Activated B cell treated with CpG ODN at 0.5 μM for 24 hours (primary cell): ENCODE results near the gene UBE2O. TPM values are rescaled to one million over a fixed set of nuclear protein-coding genes. Genes with fewer than 3 reads are reported as not detected.

Experiments used
- ATAC-seq: fragments of 200-7000 bp; cut with Tn5 transposase; one replicate; pipeline ENCODE4 v1.10.0; 2021; ENCODE audit warnings: low read depth, mild to moderate bottlenecking, moderate library complexity
- CTCF ChIA-PET: fragments of 350-600 bp; sonication (Branson Sonifier 250); formaldehyde crosslinking; loops from one replicate; lab custom pipeline; 2021; ENCODE audit warnings: antibody characterized with exemption; lab: Charles Lee
- POLR2A ChIA-PET: fragments of 350-600 bp; sonication (Branson Sonifier 250); formaldehyde crosslinking; loops from one replicate; lab custom pipeline; 2021; ENCODE audit warnings: antibody characterized with exemption; lab: Charles Lee
- DNase-seq: peaks from one replicate; pipeline ENCODE4 v3.0.0; 2022
- H3K27ac Mint-ChIP-seq: one replicate; pipeline ENCODE4 v1.8.0; 2020; ENCODE audit warnings: mixed read lengths
- H3K27me3 Mint-ChIP-seq: one replicate; pipeline ENCODE4 v1.8.0; 2021; ENCODE audit warnings: mixed read lengths
- H3K36me3 Mint-ChIP-seq: one replicate; pipeline ENCODE4 v1.8.0; 2021; ENCODE audit warnings: low read depth, mixed read lengths
- H3K4me1 Mint-ChIP-seq: one replicate; pipeline ENCODE4 v1.8.0; 2021; ENCODE audit warnings: mixed read lengths
- H3K4me3 Mint-ChIP-seq: one replicate; pipeline ENCODE4 v1.8.0; 2020; ENCODE audit warnings: mild to moderate bottlenecking, mixed read lengths
- H3K9me3 Mint-ChIP-seq: one replicate; pipeline ENCODE4 v1.8.0; 2020; ENCODE audit warnings: mixed read lengths
- intact Hi-C: fragments of 100-400 bp; cut with micrococcal nuclease; formaldehyde crosslinking; loops from one replicate; pipeline ENCODE4 v1.15.1; 2024
- total RNA-seq: library from RNA; stranded (reverse); gene quantifications from 2 replicates; pipeline ENCODE4 v1.2.3, GENCODE V29; 2022
- TF ChIP-seq, protein P1 (sequence below): fragments of 200-600 bp; IDR thresholded peaks from one replicate; pipeline ENCODE4 v1.8.0; 2022; ENCODE audit warnings: antibody characterized with exemption, mild to moderate bottlenecking

UBE2O gene
- total RNA-seq, 1 donor from 2014 or later: 39.0 TPM

DNA sequence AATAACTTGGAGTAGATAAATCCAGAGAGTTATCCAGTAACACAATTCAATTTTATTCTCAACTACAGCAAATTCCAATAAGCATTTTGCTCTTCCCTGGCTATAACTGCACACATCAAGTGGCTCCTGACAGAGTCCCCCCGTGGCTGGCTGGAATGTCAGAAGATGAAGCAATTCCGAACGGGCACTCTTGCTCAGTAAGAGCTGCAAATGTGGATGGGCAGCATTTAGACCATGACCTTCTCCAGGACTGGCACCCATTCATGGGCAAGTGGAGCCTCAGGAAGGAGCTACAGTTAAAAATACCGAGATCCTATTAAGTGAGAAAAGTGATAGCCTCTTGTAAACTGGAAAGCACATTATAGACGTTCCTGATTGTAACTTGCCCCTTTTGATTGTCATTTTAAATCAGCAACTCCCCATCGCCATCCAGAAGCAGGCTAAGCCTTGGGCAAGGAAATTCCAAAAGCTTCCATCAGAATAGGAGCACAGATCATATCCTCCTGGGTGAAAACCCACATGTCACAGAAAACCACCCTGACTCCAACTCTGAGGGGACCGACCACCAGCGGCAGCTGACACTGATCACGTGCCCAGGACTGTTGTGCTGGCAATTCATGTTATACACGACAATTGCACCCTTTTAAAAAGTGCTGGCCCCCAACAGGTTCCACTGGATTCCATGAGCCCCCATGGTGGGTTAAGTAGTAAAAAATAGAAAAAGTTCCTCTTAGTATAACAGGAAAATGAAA, 7.1 kb downstream of the UBE2O start:
- peaks cover 88% of the 10 kb centered on the region for H3K4me1 Mint-ChIP-seq
- no peak for ATAC-seq
- H3K27me3 Mint-ChIP-seq: no peaks in the 10 kb centered on the region
- no peak overlapping the region for H3K27ac Mint-ChIP-seq
- TF ChIP-seq, protein P1, sequence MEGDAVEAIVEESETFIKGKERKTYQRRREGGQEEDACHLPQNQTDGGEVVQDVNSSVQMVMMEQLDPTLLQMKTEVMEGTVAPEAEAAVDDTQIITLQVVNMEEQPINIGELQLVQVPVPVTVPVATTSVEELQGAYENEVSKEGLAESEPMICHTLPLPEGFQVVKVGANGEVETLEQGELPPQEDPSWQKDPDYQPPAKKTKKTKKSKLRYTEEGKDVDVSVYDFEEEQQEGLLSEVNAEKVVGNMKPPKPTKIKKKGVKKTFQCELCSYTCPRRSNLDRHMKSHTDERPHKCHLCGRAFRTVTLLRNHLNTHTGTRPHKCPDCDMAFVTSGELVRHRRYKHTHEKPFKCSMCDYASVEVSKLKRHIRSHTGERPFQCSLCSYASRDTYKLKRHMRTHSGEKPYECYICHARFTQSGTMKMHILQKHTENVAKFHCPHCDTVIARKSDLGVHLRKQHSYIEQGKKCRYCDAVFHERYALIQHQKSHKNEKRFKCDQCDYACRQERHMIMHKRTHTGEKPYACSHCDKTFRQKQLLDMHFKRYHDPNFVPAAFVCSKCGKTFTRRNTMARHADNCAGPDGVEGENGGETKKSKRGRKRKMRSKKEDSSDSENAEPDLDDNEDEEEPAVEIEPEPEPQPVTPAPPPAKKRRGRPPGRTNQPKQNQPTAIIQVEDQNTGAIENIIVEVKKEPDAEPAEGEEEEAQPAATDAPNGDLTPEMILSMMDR: no peak
- ChIA-PET POLR2A (interaction anchor here (0.7 kb wide), 1 partner anchor 19 kb away, joined by 3 read pairs; no protein-coding TSS in a partner anchor), CTCF (interaction anchor here (0.7 to 1.6 kb wide), 2 partner anchors 37 to 549 kb away, joined by 3 to 5 read pairs; partner anchors contain the start of gene TRIM65)
- H3K36me3 Mint-ChIP-seq: no peaks in the 10 kb centered on the region
- H3K4me3 Mint-ChIP-seq: no peak overlapping the region
- intact Hi-C loops: no loop called here
- no peak for DNase-seq
- H3K9me3 Mint-ChIP-seq: no peaks in the 10 kb centered on the region

DNA sequence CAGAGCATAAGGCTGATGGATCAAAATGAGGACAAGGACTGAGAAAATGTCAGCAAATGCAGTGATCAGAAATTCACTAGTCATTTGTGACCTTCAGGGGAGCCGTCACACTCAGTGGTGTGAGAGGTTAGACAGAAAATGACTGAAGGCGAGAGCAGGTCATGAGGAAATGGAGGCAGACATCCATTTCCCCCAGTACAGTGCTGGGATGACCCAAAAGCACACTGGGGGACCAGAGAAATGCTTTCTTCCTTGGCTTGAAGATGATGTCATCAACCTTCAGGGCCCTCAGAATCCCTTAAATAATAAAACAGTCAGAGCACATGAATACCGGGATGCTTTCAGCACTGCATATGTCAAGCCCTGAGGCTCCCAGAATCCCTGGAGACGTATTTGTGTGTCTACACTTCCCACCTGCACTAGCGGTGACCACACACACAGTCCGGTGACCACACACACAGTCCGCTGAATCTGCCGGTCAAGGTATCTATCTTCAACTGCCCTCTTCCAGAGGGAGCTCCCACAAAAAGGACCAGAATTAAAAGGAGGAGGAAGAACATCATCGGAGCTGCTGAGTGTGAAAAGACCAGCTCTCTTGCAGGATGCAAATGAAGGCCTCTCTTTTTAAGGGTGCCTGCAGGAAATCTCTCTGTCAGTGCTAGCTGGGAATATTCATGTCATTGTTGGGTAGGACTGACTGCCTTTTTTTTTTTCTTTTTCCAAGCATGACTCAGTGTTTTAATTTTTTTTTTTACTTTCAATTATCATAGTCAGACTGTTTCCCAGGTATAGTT, 8.2 kb downstream of the UBE2O start:
- Mint-ChIP-seq H3K9me3 (no peaks in the 10 kb centered on the region), H3K4me1 (peaks cover 92% of the 10 kb centered on the region), H3K4me3 (peak overlapping the region; percentile 59), H3K27ac (peak overlapping the region; percentile 36), H3K27me3 (no peaks in the 10 kb centered on the region), H3K36me3 (no peaks in the 10 kb centered on the region)
- DNase-seq: no peak
- intact Hi-C loops: no loop called here
- ChIA-PET POLR2A (interaction anchor here (0.6 to 0.7 kb wide), 2 partner anchors 28 to 58 kb away, joined by 3 read pairs; no protein-coding TSS in a partner anchor), CTCF (interaction anchor here (0.7 to 1.6 kb wide), 3 partner anchors 36 to 548 kb away, joined by 3 to 5 read pairs (median 3); partner anchors contain the start of gene TRIM65)
- TF ChIP-seq, protein P1: no peak
- ATAC-seq: peak; percentile 53

DNA sequence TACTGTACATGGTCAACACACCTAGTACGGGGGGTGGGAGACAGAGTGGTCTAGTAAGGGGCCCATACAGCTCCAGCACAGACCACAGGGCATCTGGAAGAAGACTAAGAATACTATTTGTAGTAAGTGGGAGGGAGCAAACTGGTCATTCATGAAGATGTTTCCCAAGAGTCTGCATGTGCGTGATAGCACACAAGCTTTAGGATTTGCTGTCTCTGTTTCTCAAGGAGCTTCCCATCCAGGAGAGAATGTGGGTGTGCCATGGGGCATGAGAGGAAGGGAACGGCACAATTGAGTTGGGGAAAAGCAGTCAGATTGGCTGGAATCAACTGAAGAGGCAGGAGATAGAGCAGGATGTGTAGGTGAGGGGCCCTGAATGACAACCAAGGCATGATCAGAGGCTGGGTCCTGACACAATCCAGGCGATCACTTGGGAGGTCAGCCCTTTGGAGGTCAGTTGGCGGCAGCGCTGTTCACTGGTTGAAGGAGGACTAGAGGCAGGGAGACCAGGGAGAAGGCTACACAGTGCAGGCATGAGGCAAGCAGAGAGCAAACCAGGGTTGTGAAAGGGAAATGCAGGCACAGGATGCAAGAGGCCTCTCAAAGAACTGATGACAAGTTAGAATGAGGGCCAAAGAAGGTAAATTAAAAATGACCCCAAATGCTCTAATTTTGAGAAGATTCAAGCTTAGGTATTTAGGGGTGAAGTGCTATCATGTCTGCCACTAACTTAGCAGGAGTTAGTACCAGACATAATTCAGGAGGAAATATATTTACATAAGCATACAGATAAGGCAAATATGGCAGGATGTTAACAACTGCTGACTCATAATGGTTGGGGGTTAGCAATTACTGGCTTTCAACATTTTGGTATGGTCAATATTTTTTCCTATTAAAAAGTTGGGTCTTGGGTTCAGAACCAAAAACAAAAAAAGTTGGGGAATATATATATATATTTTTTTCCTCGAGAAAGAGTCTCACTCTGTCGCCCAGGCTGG, 10.3 kb downstream of the UBE2O start:
- peaks cover 96% of the 10 kb centered on the region for H3K4me1 Mint-ChIP-seq
- POLR2A ChIA-PET: interaction anchor here (1.1 kb wide), 1 partner anchor 19 kb away, joined by 8 read pairs; no protein-coding TSS in a partner anchor
- peaks cover 3% of the 10 kb centered on the region for H3K36me3 Mint-ChIP-seq
- no peak for DNase-seq
- no peaks in the 10 kb centered on the region for H3K9me3 Mint-ChIP-seq
- intact Hi-C loops: no loop called here
- TF ChIP-seq, protein P1: no peak
- ATAC-seq: no peak
- no peak overlapping the region for H3K27ac Mint-ChIP-seq
- CTCF ChIA-PET: interaction anchor here (0.7 to 1.4 kb wide), 3 partner anchors 11 to 34 kb away, joined by 3 to 4 read pairs (median 3); partner anchors contain the start of gene AANAT
- H3K4me3 Mint-ChIP-seq: no peak overlapping the region
- no peaks in the 10 kb centered on the region for H3K27me3 Mint-ChIP-seq

DNA sequence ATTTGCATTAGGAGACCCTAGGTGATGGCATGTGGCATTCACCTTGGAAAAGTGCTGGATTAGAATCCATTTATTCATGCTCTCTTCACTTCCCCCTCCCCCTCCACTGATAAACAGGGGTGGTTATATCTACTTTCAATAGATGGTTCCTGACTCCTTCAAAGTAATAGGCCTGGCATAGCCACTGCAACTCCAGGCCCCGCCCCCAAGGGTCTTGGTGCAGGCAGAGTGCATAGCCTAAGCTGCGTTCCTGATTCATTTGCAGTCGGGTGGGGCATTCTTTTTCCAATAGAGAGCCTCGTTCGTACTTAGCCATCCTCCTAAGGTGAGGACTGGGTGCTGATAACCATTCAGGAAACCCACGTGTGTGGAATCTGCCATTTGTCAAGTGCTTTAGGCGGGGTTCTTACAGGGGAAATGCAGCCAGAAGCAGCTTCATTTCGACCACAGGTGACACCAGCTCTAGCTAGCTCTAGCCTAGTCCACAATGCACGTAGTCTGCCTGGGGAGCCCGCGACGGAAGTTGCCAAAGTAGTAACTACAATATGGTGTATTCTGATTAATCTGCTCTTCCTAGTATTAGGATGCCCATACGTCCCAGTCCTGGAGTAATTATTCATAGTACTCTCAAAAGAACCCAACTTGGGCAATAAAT, 11.1 kb downstream of the UBE2O start:
- peaks cover 3% of the 10 kb centered on the region for H3K36me3 Mint-ChIP-seq
- ChIA-PET CTCF (interaction anchor here (1.1 to 1.4 kb wide), 2 partner anchors 25 to 34 kb away, joined by 3 read pairs; partner anchors contain the start of gene AANAT), POLR2A (interaction anchor here (1.1 kb wide), 1 partner anchor 18 kb away, joined by 8 read pairs; no protein-coding TSS in a partner anchor)
- no peaks in the 10 kb centered on the region for H3K27me3 Mint-ChIP-seq
- no peak overlapping the region for H3K4me3 Mint-ChIP-seq
- H3K4me1 Mint-ChIP-seq: peaks cover 90% of the 10 kb centered on the region
- DNase-seq (no peak), ATAC-seq (no peak)
- no peak overlapping the region for H3K27ac Mint-ChIP-seq
- no peaks in the 10 kb centered on the region for H3K9me3 Mint-ChIP-seq
- TF ChIP-seq, protein P1: no peak
- intact Hi-C loops: no loop called here
